ENCODE results near the gene STX18. TPM values are rescaled to one million over a fixed set of nuclear protein-coding genes. Genes with fewer than 3 reads are reported as not detected.
"Not testable (repeated sequence)": the region's sequence is repeated elsewhere in the genome, so short reads cannot be mapped to it uniquely, and the experiment has no call there.

Gene STX18
- total RNA-seq, 1 donor from 2014 or later: 24.3 TPM

DNA sequence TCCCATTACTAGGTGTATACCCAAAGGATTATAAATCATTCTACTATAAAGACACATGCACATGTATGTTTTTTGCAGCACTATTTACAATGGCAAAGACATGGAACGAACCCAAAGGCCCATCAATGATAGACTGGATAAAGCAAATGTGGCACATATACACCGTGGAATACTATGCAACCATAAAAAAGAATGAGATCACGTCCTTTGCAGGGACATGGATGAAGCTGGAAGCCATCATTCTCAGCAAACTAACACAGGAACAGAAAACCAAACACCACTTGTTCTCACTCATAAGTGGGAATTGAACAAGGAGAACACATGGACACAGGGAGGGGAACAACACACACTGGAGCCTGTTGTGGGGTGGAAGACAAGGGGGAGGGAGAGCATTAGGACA is 31.2 kb downstream of the STX18 start:
- DNase-seq (ENCODE audit: low read depth): not testable (repeated sequence)

DNA sequence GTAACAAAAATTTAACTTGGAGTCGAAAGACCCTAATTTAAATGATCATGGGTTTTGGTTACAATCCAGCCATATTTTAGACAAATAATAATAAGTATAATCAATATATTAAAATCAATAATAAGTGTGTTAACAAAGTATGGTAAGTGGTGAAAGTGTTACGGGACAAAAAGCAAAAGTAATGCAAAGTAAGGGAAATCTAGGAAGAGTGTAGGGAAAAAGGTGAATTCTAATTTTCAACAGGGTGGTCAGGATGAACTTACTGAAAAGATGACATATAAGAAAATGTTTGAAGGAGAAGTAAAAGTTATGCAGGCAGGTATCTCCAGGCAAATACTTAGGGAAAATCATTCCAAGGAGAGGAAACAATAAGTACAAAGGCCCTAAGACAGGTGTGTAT is 32.3 kb downstream of the STX18 start:
- DNase-seq (ENCODE audit: low read depth): no peak

DNA sequence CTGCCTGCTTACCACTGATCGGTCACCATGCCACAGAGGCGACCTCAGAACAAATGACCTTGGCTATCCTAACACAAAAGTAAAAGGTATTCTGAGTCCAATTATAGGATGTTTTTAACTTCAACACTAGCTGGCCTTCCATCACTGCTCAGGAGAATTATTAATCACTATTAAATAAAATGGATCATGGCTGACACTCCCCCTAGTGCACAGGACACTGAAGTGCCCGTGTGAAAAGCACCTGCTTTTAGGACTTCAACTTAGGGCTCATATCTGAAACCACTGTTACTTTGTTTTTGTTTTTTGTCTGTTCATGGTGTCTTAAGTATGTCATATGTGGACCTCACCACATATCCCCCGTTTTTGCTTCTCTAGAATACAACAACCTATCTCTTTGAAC is 33.9 kb downstream of the STX18 start:
- DNase-seq (ENCODE audit: low read depth): no peak

DNA sequence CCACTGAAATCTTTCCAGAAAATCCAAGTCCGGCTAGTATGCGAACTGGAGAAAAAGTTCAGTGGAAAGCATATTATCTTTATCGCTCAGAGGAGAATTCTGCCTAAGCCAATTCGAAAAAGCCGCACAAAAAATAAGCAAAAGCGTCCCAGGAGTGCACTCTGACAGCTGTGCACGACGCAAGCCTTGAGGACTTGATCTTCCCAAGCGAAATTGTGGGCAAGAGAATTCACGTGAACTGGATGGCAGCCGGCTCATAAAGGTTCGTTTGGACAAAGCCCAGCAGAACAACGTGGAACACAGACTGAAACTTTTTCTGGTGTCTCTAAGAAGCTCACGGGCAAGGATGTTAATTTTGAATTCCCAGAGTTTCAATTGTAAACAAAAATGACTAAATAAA is 34.4 kb downstream of the STX18 start:
- no peak for DNase-seq (ENCODE audit: low read depth)

DNA sequence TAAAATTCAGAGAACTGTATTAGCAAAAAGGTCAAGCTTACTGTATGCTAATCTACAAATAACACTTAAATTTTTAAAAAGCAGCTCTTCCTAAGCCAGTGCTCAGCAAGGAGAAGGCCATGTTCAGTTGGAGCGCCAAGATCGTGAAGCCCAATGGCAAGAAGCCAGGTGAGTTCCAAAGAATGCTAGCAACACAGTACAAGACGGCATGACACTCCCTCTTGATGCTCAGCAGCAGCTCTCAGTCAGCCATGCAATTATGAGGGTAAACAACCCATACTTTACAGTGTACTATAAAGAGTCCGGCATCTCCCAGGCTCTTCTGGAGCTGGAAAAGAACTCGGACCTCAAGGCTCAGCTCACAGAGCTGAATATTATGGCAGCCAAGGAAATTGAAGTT is 34.9 kb downstream of the STX18 start:
- DNase-seq (ENCODE audit: low read depth): no peak

DNA sequence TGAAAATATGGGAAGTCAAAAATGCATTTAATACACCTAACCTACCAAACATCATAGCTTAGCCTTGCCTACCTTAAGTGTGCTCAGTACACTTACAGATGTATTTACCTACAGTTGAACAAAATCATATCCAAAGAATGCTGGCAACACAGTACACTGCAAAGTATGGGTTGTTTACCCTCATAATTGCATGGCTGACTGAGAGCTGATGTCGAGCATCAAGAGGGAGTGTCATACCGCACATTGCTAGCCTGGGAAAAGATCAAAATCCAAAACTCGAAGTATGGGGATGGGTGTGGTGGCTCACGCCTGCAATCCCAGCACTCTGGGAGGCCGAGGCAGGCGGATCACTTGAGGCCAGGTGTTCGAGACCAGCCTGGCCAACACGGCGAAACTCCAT is 36.6 kb downstream of the STX18 start:
- DNase-seq (ENCODE audit: low read depth): not testable (repeated sequence)

DNA sequence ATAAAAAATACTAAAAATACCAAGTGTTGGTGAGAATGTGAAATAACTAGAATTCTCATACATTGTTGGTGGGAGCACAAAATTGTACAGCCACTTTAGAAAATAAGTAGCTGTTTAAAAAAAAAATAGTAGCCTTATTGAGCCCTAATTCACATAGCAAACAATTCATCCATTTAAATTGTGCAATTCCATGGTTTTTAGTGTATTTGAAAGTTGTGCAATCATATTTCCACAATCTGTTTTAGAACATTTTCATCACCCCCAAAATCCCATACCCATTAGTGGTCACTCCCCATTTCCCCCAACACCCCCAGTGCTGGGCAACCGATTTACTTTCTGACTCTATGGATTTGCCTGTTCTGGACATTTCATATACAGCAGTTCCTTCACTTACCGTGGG is 37.1 kb downstream of the STX18 start:
- DNase-seq (ENCODE audit: low read depth): no peak

DNA sequence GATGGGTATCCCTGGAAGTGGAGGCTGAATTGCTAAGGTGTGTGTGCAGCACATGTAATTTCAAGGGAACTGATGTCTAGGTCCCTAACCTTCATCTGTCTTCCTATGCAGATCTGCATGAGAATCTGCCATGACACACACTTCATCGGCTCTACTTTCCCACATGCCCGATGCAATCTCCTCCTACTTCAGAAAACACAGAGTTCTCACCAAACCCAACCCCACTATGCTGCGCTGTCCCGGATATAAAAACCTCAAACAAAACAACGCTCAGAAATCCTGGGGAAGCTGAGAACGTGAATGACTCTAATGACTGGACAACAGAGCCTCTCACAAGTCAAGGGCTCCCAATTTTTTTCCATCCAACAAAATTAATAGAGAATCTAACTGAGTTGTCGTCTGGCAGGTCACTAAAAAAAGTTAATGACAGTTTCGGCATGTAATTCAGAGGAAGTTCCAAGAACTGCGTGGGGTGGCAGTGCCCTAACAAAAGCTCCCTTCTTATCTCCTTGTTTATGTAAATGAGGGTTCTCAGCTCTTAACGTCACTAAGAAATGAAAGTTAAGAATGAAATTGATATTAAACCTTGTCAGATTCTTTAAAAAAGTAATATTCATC is 39.0 kb downstream of the STX18 start:
- DNase-seq (ENCODE audit: low read depth): peak; percentile 20

DNA sequence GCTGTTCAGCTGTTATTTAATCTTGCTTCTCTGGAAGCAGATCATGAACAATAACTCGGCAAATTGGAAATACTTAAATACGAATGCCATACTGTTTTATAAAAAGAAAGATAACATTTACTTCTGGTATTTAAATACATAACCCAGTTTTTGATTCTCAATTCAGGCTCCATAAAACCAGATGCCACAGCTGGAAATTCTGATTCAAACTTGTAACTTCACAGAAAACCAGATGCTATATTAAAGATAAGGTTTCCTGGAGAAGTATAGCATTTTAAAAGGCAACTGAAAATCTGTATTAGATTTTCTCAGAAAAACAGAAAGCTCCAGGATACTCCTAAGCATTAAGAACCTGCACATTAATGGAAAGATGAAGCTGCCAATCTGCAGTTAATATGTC is 40.2 kb downstream of the STX18 start:
- no peak for DNase-seq (ENCODE audit: low read depth)

DNA sequence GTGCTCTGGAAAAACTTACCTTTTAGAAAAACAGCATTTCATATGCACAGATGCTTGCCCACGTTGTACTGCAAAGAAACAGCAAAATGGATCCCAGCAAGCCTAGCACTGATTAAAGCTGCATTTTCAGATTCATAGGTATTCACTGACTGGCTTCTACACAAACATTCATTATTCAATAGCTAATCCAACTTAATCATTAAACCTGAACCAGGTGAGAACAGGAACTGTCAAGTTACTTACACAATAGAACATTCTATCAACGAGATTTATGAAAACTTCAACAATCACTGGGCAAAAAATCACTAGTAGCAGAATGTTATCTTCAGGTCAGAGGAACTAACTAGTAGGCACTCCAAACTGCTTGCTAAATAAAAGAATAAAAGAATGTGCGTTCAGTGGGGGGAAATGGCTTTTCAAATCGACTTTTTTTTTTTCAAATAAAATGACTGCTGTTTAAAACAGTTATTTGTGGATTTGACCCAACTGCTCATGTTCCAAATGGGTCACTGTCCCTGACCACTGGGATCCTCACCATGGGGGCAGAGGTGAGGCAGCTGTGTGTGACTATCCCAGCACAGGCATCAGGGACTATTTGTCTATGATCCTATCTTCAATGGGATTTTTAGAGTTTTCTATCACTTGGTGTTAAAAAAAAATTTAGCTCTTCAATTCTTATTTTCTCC is 42.3 kb downstream of the STX18 start:
- no peak for DNase-seq (ENCODE audit: low read depth)

DNA sequence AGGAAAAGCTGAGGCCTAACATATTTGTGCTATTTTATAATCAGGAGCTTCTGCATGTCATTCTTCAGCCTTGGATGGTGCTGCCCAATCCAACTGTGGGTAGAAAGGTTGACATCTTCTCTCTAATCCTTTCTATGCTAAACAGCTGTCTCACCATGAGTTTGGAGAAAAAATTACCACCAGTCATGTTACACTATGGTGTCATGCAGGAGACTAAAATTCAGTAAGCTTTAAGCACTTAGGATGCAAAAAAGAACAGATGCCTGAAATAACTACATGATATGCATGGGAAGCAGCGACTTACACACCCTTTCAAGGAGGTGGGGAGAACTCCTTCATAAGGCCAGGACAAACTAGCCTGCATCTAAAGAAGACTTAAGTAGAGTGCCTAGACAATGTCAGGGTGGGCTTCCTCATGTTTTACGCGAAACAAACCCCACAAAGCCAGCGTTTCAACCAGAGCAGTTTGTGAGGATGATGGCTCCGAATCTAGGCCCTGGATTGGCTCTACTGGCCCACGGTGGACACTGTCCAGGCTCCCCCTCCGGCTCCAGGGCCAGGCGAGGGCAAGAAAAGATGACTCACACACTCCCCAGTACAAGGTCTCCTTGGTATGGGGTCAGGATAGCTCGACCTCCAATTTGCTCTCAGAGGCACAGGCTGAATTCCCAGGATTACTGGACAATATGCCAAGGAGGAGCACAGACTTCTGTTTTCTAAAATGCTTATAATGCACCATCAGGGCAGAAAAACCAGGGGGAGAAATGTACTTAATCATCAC is 45.1 kb downstream of the STX18 start:
- peak; percentile 18 for DNase-seq (ENCODE audit: low read depth)

DNA sequence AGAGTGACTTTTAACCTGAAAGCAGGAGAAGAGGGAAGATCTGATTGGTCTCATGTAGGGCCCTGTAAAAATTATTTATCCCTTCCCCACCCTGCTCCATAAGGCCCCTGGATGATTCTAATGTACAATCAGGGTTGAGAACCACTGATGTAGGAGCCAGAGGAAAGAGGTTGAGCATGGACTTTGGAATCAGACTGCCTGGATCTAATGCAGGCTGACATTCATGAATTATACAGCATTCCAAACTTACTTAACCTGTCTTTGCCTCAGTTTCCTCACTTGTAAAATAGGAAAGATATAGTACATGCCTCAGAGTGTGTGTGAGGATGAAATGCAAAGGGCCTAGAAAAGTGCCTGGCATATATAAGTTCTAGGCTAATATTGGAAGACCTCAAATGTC is 47.0 kb downstream of the STX18 start:
- DNase-seq (ENCODE audit: low read depth): no peak

DNA sequence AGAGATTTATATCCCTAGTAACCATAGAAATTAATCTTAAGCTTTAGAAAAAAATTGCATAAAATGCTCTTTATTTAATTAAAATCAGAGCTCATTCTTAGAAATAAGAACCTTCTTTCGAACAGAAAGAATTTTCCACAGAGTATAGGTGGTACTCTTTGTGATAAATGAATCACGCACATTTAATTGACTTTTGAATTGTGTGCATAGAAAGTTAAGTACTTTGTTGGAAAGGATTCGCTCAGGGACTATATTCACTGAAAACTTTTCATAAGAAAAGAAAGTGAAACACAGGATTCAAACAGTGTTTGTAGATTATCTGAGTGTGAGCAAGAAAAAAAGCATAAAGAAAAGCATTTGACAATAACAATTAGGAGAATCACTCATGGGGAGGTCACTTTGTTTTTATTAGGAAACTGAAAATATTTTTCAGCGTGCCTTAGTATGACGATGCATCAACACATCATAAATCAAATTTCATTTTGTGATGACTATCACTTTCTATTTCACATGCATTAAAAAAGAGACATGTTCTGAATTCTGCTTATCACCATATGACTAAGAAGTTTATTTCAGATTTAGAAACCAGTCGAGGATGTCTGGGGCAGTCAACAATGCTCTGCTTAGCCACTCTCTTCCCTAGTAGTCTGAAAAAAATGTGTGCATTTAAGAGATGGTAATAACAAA is 49.5 kb downstream of the STX18 start:
- DNase-seq (ENCODE audit: low read depth): no peak

DNA sequence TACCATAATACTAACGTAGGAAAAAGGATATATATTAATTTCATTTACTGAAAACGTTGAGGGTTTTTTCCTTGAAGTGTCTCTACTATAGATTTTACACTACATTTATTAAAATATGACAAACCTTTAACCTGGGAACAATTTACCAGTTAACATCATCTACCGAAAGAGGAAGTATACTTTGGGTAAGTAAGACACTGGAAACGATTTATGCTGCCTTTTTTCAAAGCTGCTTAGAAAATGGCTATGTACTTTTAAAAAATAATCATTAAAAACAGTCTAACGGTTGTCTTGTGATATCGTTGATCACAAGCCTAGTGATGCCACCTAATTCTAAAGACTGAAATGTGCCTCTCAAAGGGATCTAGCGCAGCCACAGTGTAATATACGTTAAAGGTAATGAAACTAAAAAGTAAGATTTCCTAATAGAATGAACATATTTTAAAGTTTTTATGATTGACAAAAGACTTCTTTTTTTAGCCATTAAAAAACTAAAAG is 50.4 kb downstream of the STX18 start:
- DNase-seq (ENCODE audit: low read depth): no peak

DNA sequence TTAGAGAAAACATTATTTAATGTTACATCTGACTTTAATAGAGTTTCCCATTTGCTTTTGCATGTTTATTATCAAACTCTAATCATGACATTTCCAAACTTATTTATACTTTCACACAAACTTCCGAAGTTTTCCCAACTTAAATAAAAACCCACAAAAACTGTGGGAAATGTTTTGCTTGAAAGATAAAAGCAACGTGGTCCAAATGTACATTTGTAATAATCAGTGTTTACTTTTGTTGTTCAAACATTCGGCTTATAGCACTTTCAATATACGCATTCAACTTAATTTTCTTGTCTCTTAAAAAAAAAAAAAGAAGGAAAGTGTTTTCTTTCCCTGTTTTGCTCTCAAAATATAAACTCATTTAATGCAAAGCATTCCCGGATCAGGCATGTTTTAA is 51.0 kb downstream of the STX18 start:
- DNase-seq (ENCODE audit: low read depth): no peak

DNA sequence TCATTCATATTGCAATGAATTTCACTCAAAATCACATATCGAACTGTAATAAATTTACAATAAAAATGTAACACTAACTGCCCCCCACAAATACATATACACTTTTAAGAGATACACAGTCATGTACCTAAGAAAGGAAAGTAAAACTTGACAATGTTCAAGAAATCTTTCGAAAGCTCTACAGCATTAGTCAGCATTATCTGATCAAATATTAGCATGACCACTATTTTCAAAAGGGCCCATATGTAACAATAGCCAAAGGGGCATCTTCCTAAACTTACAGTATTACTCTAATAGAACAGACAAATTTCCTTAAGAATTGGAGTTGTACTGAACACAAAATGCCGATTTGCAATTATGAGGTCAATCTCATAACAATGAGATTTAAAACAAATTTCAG is 51.8 kb downstream of the STX18 start:
- no peak for DNase-seq (ENCODE audit: low read depth)

DNA sequence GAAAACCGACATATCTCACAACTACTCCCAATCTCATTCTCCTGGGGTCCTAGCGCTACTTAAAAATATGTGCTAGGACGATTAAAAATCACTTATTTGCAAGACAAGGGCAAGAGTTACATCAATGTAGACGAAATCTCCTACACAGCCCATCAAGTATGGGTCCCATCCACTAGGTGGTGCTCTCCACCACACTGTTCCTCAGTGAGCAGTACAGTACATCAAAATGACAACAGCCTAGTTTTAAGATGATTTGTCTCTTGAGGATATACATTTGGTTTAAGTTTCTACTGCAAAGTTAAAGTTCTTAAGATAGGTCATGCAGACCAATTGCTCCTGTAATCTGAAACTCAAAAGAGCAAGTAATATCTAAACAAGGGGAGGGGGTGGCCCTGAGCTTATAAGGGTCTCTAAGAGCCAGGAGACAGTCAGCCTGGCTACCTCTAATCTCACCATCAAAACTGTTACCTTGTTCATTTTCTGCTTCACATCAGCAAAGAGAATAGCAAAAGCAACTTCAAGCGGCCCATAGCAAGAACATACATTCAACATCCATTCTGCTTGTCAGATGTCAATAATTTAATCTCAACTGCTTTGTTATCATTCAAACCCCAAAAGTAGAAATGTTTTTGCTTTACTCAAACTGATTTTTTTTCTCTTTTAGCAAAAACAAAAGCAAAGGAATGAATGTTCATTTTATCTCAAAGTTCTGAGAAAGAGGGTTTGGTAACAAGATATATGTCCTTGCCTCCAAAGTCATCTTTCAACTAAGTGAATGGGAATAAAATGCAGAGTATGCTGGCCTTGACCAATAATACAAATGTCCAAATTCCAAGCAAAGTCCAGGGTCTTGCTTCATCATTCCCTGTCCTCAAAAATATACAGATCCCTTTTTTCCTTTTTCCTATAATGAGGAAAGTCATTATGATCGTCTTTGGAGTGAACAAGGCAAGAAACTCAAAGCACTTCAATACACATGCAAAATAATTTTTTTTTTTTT is 53.1 kb downstream of the STX18 start:
- DNase-seq (ENCODE audit: low read depth): peak; percentile 76

DNA sequence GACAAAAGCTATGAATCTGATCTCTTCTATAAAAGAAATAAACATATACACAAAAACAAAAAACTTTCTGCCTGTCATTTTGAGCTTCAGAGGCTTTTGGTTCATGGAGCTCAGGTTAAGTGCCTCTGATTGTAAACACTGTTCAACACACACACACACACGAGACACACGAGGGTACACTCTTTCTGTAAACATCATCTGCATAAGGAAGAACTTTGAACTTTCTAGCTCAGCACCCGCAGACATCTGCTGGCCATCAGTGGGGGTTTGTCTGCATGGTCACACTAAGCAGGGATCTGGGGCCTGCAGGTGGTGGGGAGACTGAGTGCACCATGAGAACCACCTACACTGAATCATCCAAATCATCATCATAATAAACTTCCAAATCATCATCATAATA is 54.9 kb downstream of the STX18 start:
- DNase-seq (ENCODE audit: low read depth): no peak

DNA sequence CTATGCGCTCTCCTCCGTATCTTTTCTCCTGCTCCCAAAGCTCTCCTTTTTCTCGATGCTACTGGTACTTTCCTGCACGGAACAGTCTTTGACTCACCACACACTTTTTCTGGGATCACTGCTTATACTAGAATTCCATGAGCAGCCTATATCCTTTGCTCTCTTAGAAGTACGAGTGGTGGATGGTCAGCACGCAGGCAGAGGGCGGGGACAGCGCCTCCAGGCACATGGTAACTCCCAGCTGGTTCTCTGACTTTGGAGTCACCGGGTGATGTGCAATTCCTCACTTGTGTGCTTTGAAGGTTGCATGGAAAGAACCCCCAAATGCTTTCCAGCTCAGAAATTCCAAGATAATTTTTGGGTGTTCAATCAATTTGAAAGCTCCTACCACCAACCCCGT is 56.0 kb downstream of the STX18 start:
- no peak for DNase-seq (ENCODE audit: low read depth)

DNA sequence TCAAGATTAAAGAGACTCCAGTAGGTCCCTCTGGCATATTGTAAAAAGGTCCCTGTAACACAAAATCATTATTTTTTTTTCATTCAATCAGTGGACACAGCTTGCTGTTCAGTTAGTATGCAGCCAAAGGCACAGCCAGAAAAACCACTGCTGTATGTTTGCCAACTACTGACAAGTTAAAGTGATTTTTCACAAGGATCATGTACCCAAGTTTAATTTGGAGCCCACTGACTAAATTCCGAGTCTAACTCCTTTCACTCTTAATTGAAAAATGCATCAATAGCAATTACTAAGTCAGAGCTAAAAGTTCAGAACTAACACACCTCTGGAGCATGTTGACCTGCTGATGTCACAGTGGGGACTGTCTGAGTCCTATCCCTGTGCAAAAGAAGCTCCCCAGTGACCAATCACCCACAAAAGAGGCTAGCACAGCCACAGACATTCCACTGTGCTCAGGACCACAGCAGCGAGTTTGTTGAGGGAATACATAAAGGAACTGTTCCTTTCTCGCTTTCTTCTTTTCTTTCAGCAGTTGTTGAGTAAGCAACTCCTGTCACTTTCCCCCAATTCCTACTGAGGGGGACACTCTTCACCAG is 60.4 kb downstream of the STX18 start:
- DNase-seq (ENCODE audit: low read depth): peak; percentile 50

All from myocyte (in vitro differentiated cells).